GM21381 (cell line): Measurements from ENCODE around the gene KIRREL3.

Experiments used
- ATAC-seq: cut with Tn5 transposase; IDR thresholded peaks from one replicate; pipeline ENCODE4 v1.9.1; 2021; ENCODE audit warnings: mild to moderate bottlenecking, moderate library complexity; ENCODE audit not compliant: unreplicated experiment

Gene KIRREL3

GRCh38 chr11:126589492-126589803 is 411.1 kb downstream of the KIRREL3 start:
- no peak for ATAC-seq

GRCh38 chr11:126588630-126589491 is 411.7 kb downstream of the KIRREL3 start:
- no peak for ATAC-seq

GRCh38 chr11:126587541-126587940 is 413.0 kb downstream of the KIRREL3 start:
- no peak for ATAC-seq

GRCh38 chr11:126585774-126586491 is 414.6 kb downstream of the KIRREL3 start:
- ATAC-seq: no peak

- ATAC-seq: no peak
Measured at GRCh38 chr11:126585388-126585773, 415.2 kb downstream of the KIRREL3 start.

GRCh38 chr11:126583594-126584427 is 416.8 kb downstream of the KIRREL3 start:
- ATAC-seq: no peak

- no peak for ATAC-seq
Measured at GRCh38 chr11:126583101-126583500, 417.5 kb downstream of the KIRREL3 start.

- ATAC-seq: no peak
Measured at GRCh38 chr11:126581871-126582648, 418.5 kb downstream of the KIRREL3 start.

- ATAC-seq: no peak
Measured at GRCh38 chr11:126578426-126578825, 422.1 kb downstream of the KIRREL3 start.

GRCh38 chr11:126578021-126578420 is 422.5 kb downstream of the KIRREL3 start:
- ATAC-seq: no peak

GRCh38 chr11:126575849-126576248 is 424.7 kb downstream of the KIRREL3 start:
- no peak for ATAC-seq

GRCh38 chr11:126573325-126573978 is 427.1 kb downstream of the KIRREL3 start:
- no peak for ATAC-seq

- no peak for ATAC-seq
Measured at GRCh38 chr11:126570489-126570888, 430.1 kb downstream of the KIRREL3 start.

GRCh38 chr11:126567419-126567818 is 433.2 kb downstream of the KIRREL3 start:
- ATAC-seq: no peak

- no peak for ATAC-seq
Measured at GRCh38 chr11:126564566-126564965, 436.0 kb downstream of the KIRREL3 start.

GRCh38 chr11:126561327-126561893 is 439.2 kb downstream of the KIRREL3 start:
- ATAC-seq: no peak

- ATAC-seq: no peak
Measured at GRCh38 chr11:126560221-126560620, 440.3 kb downstream of the KIRREL3 start.

GRCh38 chr11:126548581-126549550 is 451.7 kb downstream of the KIRREL3 start:
- ATAC-seq: no peak

- ATAC-seq: no peak
Measured at GRCh38 chr11:126547691-126548090, 452.9 kb downstream of the KIRREL3 start.
